Inflammatory macrophage treated with lipopolysaccharide for 4 hours (primary cell): ENCODE measurements around the gene LEF1.

Source experiments
- DNase-seq: peaks from one replicate; pipeline ENCODE4 v3.0.0-alpha.2; 2020

LEF1 gene

GRCh38 chr4:108168671-108169523 lies at the start of gene LEF1:
LEF1 (minus strand) TSS chr4:108168932; CDS start chr4:108167767, 1,165 bp downstream.
- DNase-seq: no peak

DNA sequence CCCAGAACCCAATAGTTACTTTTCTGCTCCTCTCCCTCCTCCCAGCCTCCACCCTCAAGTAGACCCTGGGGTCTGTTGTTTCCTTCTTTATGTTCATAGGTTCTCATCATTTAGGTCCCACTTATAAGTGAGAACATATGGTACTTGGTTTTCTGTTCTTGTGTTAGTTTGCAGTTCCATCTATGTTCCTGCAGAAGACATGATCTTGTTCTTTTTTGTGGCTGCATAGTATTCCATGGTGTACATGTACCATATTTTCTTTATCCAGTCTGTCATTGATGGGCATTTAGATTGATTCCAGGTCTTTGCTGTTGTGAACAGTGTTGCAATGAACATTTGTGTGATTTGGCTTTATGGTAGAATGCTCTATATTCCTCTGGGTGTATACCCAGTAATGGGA lies 47.8 kb upstream of the LEF1 start:
- DNase-seq: no peak

GRCh38 chr4:108215055-108215454 lies 46.3 kb upstream of the LEF1 start:
- DNase-seq: no peak

GRCh38 chr4:108213723-108214122 lies 45.0 kb upstream of the LEF1 start:
- no peak for DNase-seq

- no peak for DNase-seq
Observed at GRCh38 chr4:108213308-108213707, 44.6 kb upstream of the LEF1 start.

- no peak for DNase-seq
Observed at GRCh38 chr4:108210989-108211835, 42.5 kb upstream of the LEF1 start.

DNA sequence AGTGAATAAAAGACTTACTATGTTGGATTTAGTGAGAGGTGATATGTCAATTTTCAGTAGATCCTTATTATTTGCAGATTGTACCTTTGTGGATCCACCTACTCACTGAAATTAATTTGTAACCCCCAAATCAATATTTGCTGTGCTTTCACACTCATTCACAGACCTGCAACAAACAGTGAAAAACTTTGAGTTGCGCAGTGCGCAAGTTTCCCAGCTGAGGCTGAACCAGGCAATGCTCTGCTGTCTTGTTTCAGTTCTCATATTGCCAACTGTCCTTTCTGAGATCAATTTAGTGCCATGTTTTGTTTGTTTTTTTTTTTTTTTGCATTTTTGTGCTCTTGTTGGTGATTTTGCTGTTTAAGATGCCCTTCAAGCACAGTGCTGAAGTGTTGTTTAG lies 40.8 kb upstream of the LEF1 start:
- no peak for DNase-seq

DNA sequence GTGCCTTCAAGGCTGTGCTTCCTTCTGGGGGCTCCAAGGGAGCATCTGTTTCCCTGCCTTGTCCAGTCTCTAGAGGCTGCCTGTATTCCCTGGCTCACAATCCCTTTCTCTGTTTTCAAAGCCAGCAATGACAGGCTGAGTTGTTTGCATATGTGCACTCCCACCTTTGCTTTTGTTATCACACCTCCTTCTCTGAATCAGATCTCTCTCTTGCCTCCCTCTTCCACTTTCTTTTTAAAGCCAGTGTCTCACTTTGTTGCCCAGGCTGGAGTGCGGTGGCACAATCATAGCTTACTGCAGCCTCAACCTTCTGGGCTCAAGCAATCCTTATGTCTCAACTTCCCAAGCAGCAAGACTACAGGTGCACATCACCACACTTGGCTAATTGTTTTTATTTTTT lies 37.1 kb upstream of the LEF1 start:
- DNase-seq: no peak

DNA sequence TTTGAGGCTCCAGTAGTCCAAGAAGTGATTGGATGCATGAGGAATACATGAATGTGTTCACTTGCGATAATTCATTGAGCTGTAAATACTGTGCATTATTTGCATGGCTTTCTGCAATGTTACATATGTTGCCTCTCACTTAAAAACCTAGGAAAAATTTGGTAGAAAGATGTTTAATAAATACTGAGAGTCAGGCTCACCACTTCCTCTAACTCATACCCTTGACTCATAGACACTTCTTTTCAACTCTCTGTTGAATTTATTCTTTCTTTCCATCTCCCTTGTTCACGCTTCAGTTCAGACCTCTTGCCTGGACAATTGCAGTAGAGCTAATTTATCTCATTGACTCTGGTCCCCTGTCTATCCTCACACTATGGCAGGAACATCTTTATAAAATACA lies 35.8 kb upstream of the LEF1 start:
- no peak for DNase-seq

DNA sequence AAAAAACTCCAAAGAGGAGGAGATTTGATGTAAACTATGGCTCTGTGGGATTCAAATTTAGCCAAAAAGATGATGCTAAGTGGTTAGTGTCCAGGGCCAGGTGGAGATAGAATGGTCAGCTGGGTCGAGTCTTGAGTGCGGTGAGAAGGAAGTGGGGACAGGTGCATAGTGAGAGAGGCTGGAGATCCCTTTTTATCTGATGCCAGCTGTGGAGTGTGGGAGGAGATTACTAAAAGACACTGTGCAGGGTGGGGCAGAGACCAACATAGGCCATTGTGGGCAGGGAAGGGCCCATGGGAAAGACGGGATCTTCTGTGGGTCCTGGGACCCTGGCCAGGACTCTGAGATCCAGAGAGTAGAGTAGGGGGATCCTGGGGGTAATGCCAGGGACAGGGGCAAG lies 34.6 kb upstream of the LEF1 start:
- DNase-seq: no peak

- DNase-seq: no peak
Observed at GRCh38 chr4:108201774-108202173, 33.0 kb upstream of the LEF1 start.

GRCh38 chr4:108199881-108200280 lies 31.1 kb upstream of the LEF1 start:
- no peak for DNase-seq

GRCh38 chr4:108193886-108194672 lies 25.3 kb upstream of the LEF1 start:
- no peak for DNase-seq

- DNase-seq: no peak
Observed at GRCh38 chr4:108192935-108193334, 24.2 kb upstream of the LEF1 start.

- DNase-seq: no peak
Observed at GRCh38 chr4:108192056-108192455, 23.3 kb upstream of the LEF1 start.

DNA sequence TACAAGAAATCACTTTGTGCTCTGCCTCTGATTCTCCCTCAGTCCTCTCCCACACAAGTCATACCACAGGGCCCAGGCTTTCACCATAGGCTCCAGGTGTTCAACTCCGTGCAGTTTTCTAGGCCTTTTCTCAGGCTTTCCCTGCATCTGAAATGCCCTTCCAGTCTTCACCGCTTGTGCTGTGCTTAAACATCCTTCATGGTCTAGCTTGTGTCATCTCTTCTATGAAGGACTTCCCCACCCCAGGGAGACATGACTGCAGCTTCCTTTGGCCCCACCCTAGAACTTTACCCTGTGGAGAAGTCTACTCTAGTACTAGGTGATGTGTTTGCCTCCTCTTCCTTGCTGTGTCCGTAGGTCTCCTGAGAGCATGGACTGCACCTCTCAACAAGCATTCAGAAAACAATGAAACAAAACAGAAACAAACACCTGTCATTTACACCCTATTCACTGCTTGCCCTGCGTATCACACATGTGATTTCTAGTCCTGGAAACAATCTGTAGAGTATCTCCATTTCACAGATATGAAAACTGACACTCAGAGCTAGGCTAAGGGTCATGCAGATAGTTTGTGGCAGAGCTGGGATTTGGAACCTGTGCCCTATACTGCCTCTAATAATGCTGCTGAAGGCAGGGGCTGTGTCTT lies 22.7 kb upstream of the LEF1 start:
- no peak for DNase-seq

DNA sequence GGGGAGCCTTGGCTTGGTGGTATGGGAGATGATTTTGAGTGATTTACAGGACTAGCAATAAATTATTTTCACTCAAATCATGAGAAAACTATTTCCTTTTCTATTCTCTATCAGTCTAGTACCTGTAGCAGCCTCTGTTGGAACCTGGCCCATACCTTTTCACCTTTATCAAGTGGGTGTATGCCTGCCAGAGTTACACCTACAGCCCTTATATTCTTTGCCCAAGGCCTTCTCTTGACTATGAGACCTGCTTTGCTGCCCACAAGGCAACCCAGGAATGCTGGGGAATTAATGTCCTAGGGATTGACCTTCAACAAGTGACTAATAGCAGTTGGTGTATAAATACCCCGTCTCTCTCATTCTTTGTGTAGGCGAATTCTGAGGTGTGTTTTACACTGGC lies 20.0 kb upstream of the LEF1 start:
- DNase-seq: no peak

DNA sequence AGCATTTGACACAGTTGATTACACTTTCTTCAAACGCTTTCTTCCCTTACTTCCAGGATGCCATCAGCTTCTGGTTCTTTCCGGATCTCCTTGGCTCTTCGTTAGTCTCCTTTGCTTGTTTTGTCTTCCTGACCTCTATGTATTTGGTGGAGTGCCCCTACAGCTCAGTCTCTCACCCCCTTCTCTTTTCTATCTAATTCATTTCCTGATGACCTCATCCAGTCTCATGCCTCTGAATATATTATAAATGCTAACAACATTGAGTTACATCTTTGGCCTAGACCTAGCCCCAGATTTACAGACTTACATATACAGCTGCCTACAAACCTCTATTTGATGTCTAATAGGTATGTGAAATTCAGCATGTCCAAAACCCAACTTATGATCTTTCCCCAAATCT lies 16.5 kb upstream of the LEF1 start:
- no peak for DNase-seq

DNA sequence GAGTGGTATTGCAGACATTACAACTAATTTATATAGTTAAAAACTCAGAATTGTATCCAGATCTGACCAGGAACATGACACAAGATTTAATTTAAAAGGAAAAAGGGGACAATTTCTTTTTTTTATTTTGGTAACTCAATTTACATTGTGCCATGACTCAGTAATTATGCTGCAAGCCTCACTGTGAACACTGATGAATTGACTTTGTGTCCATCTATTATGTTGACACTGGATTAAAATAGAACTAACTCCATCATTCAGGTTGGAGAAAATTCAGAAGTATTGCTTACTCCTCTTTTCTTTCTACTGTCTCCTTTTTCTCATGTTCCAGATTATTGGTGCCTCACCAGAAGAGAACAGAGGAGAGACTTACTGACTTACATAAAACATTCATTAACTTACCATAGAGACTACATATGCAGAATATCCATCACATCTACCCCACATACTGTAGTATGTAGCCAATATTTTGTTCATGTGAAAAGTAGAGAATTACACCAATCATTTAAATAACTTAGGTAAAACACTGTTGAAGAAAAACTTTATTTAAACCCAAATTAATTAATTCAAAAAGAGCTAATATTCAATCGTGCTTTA lies 15.8 kb upstream of the LEF1 start:
- no peak for DNase-seq

GRCh38 chr4:108181704-108182103 lies 13.0 kb upstream of the LEF1 start:
- no peak for DNase-seq

- no peak for DNase-seq
Observed at GRCh38 chr4:108180513-108180912, 11.8 kb upstream of the LEF1 start.

DNA sequence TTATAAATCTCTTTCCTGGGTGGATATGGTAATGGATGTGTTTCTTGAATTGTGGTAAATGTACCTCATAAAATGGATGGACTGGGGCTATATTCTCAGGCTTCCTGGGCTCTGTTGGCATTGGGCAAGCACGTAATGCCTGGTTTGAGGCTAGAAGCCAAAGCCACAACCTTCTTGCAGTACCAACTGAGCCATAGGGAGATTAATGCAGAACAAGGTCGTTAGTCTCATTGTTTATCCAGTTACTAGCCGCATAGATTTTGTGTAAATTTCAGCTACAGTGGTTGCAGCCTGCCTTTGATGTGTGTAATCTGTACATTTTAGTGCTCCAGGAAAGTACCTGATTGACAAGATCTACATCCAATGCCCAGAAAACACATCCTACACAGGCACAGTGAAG lies 7.2 kb upstream of the LEF1 start:
- no peak for DNase-seq
